Measurements from ENCODE around the gene DCDC2B.
"Not testable (repeated sequence)": the region's sequence is repeated elsewhere in the genome, so short reads cannot be mapped to it uniquely, and the experiment has no call there.

Gene DCDC2B

DNA sequence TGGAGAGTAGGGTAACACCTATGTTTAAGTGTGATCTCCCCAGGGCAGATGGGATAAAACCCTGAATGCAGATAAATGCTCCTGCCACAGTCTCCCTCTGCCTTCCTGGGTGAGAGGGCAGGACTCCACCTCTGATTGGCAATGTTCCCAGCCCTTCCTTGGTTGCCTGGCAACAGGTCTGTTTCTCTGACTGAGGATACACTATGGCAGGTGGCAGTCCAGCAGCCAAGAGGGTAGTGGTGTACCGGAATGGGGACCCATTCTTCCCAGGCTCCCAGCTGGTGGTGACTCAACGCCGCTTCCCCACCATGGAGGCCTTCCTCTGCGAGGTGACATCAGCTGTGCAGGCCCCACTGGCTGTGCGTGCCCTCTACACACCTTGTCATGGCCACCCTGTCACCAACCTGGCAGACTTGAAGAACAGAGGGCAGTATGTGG, at the start of gene DCDC2B:
Gene DCDC2B (plus strand): TSS at position 199 of the 438 bp plus-strand sequence. CDS start 5 bp downstream, at position 204.
- DNase-seq (ENCODE audit: low read depth, low spot score): no peak

DNA sequence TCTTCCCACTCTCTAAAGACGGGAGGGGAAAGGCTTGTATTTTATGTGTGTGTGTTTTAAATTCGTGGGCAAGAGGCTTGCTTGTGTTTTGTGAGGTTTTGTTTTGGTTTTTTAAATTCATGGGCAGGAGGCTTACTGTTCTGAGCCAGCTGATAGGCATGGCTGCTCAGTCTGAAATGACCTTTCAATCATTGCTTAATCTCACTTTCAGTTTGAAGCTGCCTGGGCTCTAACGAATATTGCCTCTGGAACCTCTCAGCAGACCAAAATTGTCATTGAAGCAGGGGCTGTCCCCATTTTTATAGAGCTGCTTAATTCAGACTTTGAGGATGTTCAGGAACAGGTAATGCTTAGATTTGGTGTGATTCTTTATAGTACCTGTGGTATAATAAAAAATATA, 49.7 kb upstream of the DCDC2B start:
- DNase-seq (ENCODE audit: low read depth, low spot score): no peak

DNA sequence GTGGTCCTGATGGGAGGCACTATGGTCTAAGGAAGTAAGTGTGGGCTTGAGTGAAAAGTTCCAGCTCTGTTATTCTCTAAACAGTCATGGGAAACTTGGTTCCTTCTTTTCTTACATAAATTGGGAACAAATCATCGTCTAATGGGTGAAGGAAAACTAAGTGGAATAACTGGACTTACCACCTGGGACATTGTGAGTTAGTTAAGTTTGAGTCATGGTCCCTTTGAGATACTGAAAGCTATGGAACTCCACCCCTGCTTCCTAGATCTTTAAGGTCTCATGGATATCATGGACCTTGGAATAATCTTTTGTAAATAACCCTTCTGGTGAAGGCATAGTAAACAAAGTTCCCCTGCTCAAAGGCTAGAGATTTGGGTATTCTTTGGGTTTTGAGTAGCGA, 45.5 kb upstream of the DCDC2B start:
- DNase-seq (ENCODE audit: low read depth, low spot score): no peak

DNA sequence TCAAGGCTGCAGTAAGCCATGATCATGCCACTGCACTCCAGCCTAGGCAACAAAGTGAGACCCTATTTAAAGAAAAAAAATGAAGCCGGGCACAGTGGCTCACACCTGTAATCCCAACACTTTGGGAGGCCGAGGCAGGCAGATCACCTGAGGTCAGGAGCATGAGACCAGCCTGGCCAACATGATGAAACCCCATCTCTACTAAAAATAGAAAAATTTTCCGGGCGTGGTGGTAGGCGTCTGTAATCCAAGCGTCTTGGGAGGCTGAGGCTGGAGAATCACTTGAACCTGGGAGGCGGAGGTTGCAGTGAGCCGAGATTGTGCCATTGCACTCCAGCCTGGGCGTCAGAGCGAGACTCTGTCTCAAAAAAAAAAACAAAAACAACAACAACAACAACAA, 43.3 kb upstream of the DCDC2B start:
- DNase-seq (ENCODE audit: low read depth, low spot score): not testable (repeated sequence)

DNA sequence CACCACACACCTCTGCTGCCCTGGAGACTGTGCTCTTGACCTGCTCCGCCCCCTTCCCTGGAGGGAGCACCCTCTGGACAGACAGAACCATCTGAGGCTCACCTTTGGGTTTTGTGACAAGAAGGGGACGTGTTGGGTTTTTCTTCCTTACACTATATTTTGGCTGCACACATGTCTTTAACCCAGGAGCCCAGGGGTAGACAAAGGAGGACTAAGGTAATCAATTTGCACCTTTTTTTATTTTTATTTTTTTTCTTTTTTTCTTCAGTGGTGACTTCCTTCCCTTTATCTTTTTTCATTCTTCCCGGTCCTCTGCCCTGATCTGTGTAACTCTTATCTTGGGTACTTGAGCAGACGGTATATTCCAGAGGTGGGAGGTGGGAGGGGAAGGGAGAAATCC, 37.9 kb upstream of the DCDC2B start:
- DNase-seq (ENCODE audit: low read depth, low spot score): no peak

DNA sequence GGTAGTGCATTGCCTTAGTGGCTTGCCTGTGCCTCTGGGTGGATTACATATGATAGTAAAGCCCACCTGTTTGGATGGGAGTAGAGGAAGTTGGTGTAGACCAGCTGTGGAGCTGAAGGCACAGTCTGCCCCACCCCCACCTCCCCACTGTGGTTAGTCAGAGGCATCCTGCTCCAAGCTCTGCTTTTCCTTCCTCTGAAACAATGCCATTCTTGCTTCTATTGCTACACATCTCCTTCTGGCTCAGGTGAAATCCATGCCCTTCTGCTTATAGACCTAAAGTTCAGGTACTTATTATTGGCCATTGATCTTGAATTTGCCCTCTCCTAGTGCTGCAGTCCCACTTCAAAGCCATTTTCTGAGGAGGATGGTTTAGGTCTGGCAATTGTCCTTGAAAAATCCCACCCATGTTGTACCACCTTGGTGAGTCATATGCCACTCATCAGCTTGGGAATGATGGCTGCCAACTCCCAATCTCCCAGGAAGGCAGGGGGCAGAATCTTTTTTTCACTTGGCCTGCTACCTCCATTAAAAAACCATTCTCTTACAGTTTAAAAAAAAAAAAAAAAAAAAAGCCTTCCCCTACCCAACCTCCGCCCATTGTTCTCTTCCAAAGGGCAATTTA, 36.2 kb upstream of the DCDC2B start:
- DNase-seq (ENCODE audit: low read depth, low spot score): no peak

DNA sequence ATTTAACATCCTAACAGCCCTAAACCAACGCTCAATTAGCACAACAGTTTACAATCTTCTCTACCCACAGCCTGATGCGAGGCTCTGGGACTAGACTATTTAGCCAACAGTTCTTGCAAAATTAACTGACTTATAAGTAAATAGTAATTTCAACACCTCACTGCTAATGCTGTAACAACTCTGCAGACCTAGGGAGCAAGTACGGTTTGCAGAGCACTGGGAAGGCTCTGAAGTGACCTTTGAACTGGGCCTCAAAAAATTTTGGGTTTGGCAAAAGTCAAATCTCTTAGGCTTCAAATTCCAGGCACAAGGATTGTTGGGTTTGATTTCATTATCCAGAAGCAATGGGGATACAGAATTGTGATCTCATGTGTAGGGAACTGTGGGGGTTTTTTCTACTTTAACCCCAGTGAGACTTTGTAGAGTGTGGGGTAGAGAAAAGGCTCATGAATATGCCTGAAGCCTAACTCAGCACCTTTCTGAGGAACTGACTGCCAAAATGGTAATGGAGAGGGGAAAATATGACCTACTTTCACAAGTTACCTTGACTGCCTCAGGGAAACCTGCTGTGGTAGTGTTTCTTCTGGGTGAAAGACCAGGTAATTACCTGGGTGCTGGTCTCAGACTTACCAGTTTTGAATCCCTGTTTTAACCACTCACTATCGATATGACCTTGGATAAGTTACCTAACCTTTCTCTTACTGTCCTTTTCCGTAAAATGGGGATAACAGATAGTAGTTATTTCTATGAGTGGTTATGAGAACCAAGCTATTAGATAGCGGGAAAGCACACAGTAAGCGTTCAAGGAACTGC, 30.3 kb upstream of the DCDC2B start:
- DNase-seq (ENCODE audit: low read depth, low spot score): no peak

DNA sequence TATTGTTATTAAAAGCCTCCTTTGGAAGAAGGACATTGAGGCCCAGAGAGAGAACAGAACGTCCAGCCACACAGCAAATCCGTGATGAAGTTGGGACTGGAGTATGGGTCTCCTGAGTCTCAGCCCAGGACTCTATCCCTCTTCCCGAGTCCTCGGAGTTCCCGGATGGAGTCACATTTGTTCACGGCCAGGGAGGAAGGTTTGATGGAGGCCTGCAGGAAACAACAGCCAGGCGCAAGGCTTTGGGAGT, 29.8 kb upstream of the DCDC2B start:
- DNase-seq (ENCODE audit: low read depth, low spot score): no peak

DNA sequence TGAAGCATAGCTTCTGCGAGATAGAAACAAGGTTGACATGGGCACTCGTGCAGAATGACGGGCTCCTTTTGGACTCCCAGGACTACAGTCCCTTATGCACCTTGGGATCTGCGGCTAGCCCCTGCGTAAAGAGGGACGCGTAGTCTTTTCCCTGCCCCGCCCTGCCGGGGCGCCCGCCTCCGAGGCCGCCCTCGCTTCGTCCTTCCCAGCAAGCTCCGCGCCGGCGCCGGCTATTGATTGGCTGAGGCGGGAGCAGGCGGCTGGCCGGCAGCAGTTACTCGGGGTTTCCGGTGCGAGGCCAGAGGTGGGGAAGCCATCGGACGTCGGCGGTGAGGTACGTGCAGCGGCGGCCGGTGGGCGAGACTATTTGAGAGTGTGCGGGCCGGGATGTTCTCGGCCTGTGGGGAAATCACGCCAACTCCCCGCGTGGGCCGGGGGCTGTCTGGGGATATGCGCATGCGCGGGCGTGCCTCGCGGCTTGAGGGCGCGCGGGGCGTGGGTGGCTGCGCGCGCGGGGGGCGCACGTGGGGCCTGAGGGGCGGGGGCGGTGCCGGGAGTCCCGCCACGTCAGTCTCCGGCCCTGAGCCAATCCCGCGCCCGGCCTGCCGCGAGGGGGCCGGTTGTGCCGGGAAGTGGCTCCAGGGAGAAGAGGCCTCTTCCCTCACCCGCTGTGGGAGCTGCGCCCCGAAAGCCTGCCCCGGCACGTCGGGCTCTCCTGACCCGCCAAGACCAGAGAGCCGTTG, 29.3 kb upstream of the DCDC2B start, which contains the start of gene TXLNA:
Gene TXLNA (plus strand): TSS at position 233 of the 743 bp plus-strand sequence. CDS start 671 bp downstream, outside the sequence.
- peak; percentile 70 for DNase-seq (ENCODE audit: low read depth, low spot score)

DNA sequence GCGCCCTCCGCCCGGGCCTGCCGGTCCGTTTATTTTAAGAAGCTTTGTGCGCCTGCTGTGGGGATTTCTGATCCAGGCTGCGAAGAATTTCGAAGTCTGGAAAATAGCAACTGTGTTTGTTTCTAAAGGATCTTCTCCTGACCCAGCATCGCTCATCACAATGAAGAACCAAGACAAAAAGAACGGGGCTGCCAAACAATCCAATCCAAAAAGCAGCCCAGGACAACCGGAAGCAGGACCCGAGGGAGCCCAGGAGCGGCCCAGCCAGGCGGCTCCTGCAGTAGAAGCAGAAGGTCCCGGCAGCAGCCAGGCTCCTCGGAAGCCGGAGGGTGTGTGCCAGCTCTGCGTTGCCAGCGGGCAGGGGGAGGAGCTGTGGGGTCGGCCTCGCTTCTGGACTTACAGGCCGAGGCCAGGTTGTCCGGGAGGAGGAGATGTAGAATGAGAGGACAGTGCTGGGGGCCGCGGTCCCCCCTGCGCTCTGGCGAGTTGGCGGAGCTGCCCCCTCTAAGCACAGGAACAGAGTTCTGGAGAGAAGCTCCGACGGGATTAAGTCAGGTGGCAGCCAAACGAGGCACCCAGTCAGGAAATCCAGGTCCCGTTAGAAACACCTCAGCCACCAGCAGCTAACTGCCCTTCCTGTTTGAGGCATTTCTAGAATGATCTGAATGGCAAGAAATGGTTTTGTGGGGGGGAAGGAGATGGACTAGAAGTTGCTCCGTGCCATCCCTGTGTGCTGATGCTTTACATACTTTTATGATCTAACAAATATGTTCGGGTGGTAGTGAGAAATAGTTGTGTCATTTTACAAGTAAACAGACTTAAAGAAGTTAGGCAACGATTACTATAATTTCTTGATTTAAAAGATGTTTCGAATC, 28.5 kb upstream of the DCDC2B start:
- no peak for DNase-seq (ENCODE audit: low read depth, low spot score)

DNA sequence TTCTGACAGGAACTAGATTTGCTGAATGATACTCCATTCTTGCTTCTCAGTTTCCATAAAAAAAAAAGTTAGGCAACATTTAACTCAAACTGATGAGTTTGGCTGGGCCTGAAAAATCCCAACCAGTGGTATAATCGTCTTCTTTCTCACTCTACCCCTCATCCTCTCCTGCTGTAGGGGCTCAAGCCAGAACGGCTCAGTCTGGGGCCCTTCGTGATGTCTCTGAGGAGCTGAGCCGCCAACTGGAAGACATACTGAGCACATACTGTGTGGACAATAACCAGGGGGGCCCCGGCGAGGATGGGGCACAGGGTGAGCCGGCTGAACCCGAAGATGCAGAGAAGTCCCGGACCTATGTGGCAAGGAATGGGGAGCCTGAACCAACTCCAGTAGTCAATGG, 27.8 kb upstream of the DCDC2B start:
- DNase-seq (ENCODE audit: low read depth, low spot score): no peak

DNA sequence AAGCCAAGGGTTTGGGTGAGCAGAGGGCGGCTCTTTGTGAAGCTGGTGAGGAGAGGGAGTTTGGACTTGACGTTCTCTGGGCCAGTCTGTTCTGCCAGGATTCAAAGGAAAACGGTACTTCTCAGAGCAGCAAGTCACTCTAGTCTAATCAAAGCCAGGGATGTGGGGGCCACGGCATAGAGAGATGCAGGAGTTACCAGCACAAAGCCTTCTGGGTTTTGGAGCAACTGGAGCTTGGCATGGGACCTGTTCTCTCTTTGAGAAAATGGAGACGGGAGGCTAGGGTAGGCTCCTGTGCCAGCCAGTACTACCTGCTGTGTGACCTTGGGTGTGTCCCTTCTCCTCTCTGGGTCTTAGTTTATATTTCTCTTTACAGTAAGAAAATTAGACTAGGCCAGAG, 27.3 kb upstream of the DCDC2B start:
- DNase-seq (ENCODE audit: low read depth, low spot score): no peak

DNA sequence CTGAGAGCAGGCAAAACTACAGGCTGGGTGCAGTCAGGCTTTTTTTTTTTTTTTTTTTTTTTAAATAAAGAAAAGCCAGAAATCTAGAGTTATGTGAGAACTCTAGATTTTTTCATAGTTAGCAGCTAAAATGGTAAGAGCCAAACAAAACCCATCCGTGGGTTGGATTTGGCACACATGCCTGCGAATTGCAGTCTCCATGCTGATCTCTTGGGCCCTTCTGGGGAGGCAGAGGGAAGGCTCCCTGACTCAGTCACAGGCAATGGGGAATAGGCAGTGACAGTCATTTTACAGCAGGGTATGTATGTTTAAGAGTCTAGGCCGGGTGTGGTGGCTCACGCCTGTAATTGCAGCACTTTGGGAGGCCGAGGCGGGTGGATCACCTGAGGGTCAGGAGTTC, 26.8 kb upstream of the DCDC2B start:
- DNase-seq (ENCODE audit: low read depth, low spot score): no peak

DNA sequence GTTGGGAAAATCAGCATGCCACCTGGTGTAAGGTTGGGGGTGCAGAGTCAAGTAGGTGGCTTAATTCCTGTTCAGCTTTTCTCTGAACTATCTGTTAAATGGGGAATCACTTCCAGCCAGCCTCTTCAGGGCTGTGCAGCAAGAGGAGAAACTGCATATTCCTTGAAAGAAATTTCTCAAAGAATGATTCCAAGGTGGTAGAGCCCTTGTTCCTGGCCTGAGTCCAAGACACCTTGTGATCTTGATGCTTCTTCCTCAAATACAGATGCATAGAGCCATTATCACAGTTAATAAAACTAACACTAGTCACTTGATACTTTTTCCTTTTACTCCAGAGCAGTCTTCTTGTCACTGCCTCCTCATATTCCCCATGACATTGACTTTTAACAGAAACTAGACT, 24.2 kb upstream of the DCDC2B start:
- DNase-seq (ENCODE audit: low read depth, low spot score): no peak

DNA sequence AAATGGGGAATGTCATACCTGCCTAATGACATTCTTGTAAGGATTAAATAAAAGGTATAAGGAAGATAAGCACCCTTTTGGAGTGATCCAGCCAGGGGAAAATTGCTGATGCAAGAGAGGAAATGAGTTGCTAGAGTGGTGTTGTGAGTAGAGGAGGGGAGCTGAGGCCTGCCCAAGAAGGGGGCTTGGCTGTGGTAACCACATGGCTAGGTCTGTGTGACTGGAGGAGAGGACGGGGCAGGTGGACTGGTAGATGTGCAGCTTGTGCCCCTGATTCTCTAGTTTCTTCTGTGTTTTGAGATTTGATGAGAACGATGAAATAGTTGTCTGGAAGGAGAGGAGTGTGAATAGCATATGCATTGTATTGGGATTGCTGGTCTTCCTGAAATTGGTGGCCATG, 22.8 kb upstream of the DCDC2B start:
- no peak for DNase-seq (ENCODE audit: low read depth, low spot score)

DNA sequence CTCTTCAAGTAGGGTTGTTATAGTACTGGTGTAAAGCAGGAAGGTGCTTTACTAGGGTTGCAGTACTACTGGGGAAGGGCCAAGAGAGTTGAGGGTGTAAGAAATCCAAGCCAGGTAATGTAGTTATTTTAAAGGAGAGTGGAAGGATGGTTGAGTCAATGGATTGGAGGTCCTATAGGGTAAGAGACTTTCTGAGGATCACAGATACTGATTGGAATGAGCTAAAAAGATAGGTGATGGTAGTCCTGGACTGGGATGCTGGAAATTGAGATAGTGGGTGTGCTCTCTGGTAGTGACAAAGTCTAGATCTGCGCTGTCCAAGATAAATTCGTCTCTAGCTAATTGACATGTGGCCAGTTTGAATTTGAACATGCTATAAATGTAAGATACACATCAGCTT, 22.4 kb upstream of the DCDC2B start:
- DNase-seq (ENCODE audit: low read depth, low spot score): no peak

DNA sequence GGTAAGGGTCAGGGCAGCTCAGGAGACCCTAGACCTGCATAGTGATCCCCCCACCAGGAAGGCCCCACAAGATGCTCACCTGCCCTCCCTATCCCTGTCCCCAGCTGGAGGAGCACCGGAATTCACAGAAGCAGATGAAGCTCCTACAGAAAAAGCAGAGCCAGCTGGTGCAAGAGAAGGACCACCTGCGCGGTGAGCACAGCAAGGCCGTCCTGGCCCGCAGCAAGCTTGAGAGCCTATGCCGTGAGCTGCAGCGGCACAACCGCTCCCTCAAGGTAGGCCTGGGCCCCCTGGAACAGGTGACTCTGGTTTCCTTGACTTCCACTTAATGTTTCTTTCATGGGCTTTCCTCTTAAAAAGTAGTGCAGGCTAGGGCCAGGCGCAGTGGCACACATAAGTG, 21.0 kb upstream of the DCDC2B start:
- no peak for DNase-seq (ENCODE audit: low read depth, low spot score)

DNA sequence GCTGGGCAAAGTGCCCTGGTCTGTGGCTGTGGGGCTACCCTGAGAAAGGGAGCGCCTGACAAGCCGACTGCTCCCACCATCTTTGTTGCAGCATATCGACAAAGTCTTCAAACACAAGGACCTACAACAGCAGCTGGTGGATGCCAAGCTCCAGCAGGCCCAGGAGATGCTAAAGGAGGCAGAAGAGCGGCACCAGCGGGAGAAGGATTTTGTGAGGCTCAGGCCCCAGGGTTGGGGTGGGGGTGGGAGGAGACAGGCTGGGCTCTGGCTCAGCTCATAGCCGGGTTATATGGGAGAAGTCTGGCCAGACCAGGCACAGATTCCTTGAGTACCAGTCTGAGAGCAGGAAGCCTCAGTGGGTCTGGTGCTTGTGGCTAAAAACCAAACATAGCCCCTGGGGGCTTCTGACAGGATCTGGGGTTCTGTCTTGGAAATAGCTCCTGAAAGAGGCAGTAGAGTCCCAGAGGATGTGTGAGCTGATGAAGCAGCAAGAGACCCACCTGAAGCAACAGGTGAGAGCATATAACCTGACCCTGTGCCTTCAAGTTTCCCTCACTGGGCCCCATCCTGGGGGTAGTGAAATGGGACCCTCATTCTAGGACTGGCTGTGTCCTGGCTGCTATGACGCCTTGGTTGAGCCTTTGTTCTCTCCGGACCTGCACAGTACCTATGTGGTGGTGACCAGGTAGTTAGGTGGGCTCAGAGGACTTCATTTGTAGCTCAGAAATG, 16.5 kb upstream of the DCDC2B start:
- no peak for DNase-seq (ENCODE audit: low read depth, low spot score)

DNA sequence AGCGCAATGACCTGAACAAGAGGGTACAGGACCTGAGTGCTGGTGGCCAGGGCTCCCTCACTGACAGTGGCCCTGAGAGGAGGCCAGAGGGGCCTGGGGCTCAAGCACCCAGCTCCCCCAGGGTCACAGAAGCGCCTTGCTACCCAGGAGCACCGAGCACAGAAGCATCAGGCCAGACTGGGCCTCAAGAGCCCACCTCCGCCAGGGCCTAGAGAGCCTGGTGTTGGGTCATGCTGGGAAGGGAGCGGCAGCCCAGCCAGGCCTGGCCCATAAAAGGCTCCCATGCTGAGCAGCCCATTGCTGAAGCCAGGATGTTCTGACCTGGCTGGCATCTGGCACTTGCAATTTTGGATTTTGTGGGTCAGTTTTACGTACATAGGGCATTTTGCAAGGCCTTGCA, 13.9 kb upstream of the DCDC2B start:
- no peak for DNase-seq (ENCODE audit: low read depth, low spot score)

DNA sequence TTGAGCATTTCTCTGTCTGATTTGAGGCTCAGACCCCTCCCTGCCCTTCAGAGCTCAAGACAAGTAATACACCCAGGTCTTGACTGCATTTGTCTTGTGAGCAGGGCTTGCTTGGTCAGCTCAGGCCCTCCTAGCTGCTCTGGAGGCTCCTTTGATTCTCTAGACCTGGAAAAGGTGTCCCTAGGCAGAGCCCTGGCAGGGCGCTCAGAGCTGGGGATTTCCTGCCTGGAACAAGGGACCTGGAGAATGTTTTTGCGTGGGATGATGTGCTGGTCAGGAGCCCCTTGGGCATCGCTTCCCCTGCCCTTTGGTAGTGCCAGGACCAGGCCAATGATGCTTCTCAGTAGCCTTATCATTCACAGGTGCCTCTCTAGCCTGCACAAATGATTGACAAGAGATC, 13.4 kb upstream of the DCDC2B start:
- DNase-seq (ENCODE audit: low read depth, low spot score): no peak

All from activated naive CD8-positive, alpha-beta T cell treated with anti-CD3 and anti-CD28 coated beads, Interleukin-2, amount 50 U/mL, for 16 hours (primary cell).